Erythroblast (primary cell): Measurements from ENCODE around the gene TENM4.

ENCODE experiments used
- DNase-seq, 2 experiments: peaks; one replicate each; lab custom pipeline; 2025; lab: John Stamatoyannopoulos, UW
- GATA1 ChIP-seq: IDR thresholded peaks from 2 replicates; pipeline ENCODE4 v1.6.1; 2011; ENCODE audit warnings: low read depth, mild to moderate bottlenecking, control low read depth, low read length, moderate library complexity
- POLR2A ChIP-seq: IDR thresholded peaks from 2 replicates; pipeline ENCODE4 v1.6.1; 2011; ENCODE audit warnings: mild to moderate bottlenecking, low read length

The TENM4 gene

GRCh38 chr11:79050786-79051185, 390.0 kb downstream of the TENM4 start:
- TF ChIP-seq POLR2A (no peak), GATA1 (no peak)
- DNase-seq, result no peak

GRCh38 chr11:79049741-79050179, 391.1 kb downstream of the TENM4 start:
- no peak for DNase-seq
- TF ChIP-seq POLR2A (no peak), GATA1 (no peak)

- no peak for DNase-seq
- no peak for TF ChIP-seq POLR2A
- TF ChIP-seq GATA1, result no peak
These were observed 392.9 kb downstream of the TENM4 start for GRCh38 chr11:79047980-79048379.

- no peak for TF ChIP-seq POLR2A
- no peak for TF ChIP-seq GATA1
- no peak for DNase-seq
These were observed 393.5 kb downstream of the TENM4 start for GRCh38 chr11:79047321-79047720.

- TF ChIP-seq POLR2A (no peak), GATA1 (no peak)
- no peak for DNase-seq
These were observed 394.5 kb downstream of the TENM4 start for GRCh38 chr11:79046366-79046765.

- TF ChIP-seq POLR2A (no peak), GATA1 (no peak)
- DNase-seq, result no peak
These were observed 395.0 kb downstream of the TENM4 start for GRCh38 chr11:79045800-79046304.

GRCh38 chr11:79045018-79045799, 395.6 kb downstream of the TENM4 start:
- no peak for TF ChIP-seq GATA1
- no peak for TF ChIP-seq POLR2A
- no peak for DNase-seq

- DNase-seq, result no peak
- no peak for TF ChIP-seq GATA1
- TF ChIP-seq POLR2A, result no peak
These were observed 396.6 kb downstream of the TENM4 start for GRCh38 chr11:79044201-79044600.

GRCh38 chr11:79043726-79044125, 397.1 kb downstream of the TENM4 start:
- TF ChIP-seq GATA1 (no peak), POLR2A (no peak)
- DNase-seq, result no peak

GRCh38 chr11:79042824-79043223, 398.0 kb downstream of the TENM4 start:
- TF ChIP-seq GATA1 (no peak), POLR2A (no peak)
- no peak for DNase-seq

GRCh38 chr11:79040348-79040747, 400.5 kb downstream of the TENM4 start:
- TF ChIP-seq POLR2A (no peak), GATA1 (no peak)
- DNase-seq, result no peak

GRCh38 chr11:79039122-79039521, 401.7 kb downstream of the TENM4 start:
- TF ChIP-seq GATA1, result no peak
- no peak for TF ChIP-seq POLR2A
- no peak for DNase-seq

GRCh38 chr11:79035881-79036280, 404.9 kb downstream of the TENM4 start:
- no peak for TF ChIP-seq GATA1
- no peak for TF ChIP-seq POLR2A
- DNase-seq, result no peak

GRCh38 chr11:79033833-79034232, 407.0 kb downstream of the TENM4 start:
- no peak for DNase-seq
- TF ChIP-seq GATA1 (no peak), POLR2A (no peak)

- DNase-seq, result no peak
- no peak for TF ChIP-seq POLR2A
- no peak for TF ChIP-seq GATA1
These were observed 410.4 kb downstream of the TENM4 start for GRCh38 chr11:79030448-79030847.
